ENCODE results near the gene MCC. TPM values are rescaled to one million over a fixed set of nuclear protein-coding genes. Genes with fewer than 3 reads are reported as not detected.

MCC gene
- total RNA-seq, 5 donors from 2014 or later (not counting 1 experiment from before 2014, with no cell fraction given) = 2.6 to 8.3 (median 6.3) TPM

GRCh38 chr5:113153512-113154097, 334.6 kb downstream of the MCC start:
- H3K36me3 ChIP-seq (ENCODE audit: control insufficient read depth in 2 of 2, extremely low read depth in 1 of 2, insufficient read depth in 1 of 2, low read length in 1 of 2) = no peaks in the 10 kb centered on the region
- ChIA-PET CTCF (no interaction called here), POLR2A (no interaction called here)
- no peaks in the 10 kb centered on the region for H3K27me3 ChIP-seq (replicated peaks in 1 of 2; ENCODE audit: control insufficient read depth in 2 of 2, extremely low read depth in 1 of 2, insufficient read depth in 2 of 2, low read length in 1 of 2)
- WGBS (ENCODE audit: insufficient coverage) = 88% methylated on average over 1 of the region's 1 CpG
- DNase-seq (no peak), ATAC-seq (replicated peaks in 1 of 4) (no peak)
- H3K9me3 ChIP-seq = no peaks in the 10 kb centered on the region
- no peak overlapping the region for H3K27ac ChIP-seq (ENCODE audit: low read length)
- Mint-ChIP-seq H3K36me3 (peaks cover 10% of the 10 kb centered on the region), H3K4me1 (no peaks in the 10 kb centered on the region), H3K4me3 (no peak overlapping the region), H3K9me3 (no peaks in the 10 kb centered on the region), H3K27ac (no peak overlapping the region), H3K27me3 (no peaks in the 10 kb centered on the region)
- H3K4me3 ChIP-seq (ENCODE audit: control insufficient read depth in 1 of 2, extremely low read depth in 1 of 2, low read length in 1 of 2) = no peak overlapping the region
- H3K4me1 ChIP-seq (ENCODE audit: control insufficient read depth in 1 of 2, extremely low read depth in 1 of 2, insufficient read depth in 2 of 2, low read length in 2 of 2) = no peaks in the 10 kb centered on the region

DNA sequence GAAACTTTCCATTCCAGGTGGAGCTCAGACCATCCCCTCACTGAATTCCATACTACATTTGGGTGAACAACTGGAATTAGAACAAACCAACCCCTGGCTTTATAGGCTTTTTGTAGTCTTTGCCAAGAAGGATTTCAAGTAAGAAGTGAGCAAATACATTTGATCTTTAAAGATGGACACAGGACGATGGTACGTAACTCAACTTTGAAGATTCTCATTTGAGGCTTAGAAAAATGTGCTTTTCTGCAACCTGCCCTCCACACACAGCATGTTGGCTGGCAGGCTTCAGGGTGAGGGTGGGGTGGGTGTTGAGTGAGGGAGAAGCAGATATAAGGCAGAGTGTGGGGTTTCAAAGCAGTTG, 335.9 kb downstream of the MCC start:
- CTCF ChIA-PET = no interaction called here

GRCh38 chr5:113151641-113152379, 336.4 kb downstream of the MCC start:
- H3K36me3 ChIP-seq (ENCODE audit: control insufficient read depth in 2 of 2, extremely low read depth in 1 of 2, insufficient read depth in 1 of 2, low read length in 1 of 2) = no peaks in the 10 kb centered on the region
- no peak for ATAC-seq (replicated peaks in 1 of 4)
- no peaks in the 10 kb centered on the region for H3K9me3 ChIP-seq
- H3K4me1 ChIP-seq (ENCODE audit: control insufficient read depth in 1 of 2, extremely low read depth in 1 of 2, insufficient read depth in 2 of 2, low read length in 2 of 2) = no peaks in the 10 kb centered on the region
- no peak overlapping the region for H3K4me3 ChIP-seq (ENCODE audit: control insufficient read depth in 1 of 2, extremely low read depth in 1 of 2, low read length in 1 of 2)
- CTCF ChIA-PET = no interaction called here
- H3K27ac ChIP-seq (ENCODE audit: low read length) = no peak overlapping the region
- H3K27me3 ChIP-seq (replicated peaks in 1 of 2; ENCODE audit: control insufficient read depth in 2 of 2, extremely low read depth in 1 of 2, insufficient read depth in 2 of 2, low read length in 1 of 2) = no peaks in the 10 kb centered on the region
- Mint-ChIP-seq H3K9me3 (no peaks in the 10 kb centered on the region), H3K27me3 (no peaks in the 10 kb centered on the region), H3K4me1 (no peaks in the 10 kb centered on the region), H3K36me3 (peaks cover 10% of the 10 kb centered on the region), H3K4me3 (no peak overlapping the region), H3K27ac (no peak overlapping the region)
- DNase-seq = no peak
- 100% methylated on average over 5 of the region's 8 CpGs for WGBS (ENCODE audit: insufficient coverage)
- POLR2A ChIA-PET = interaction anchor here (0.5 to 0.6 kb wide), 2 partner anchors 32 to 119 kb away, joined by 3 to 5 read pairs; no protein-coding TSS in a partner anchor

More for the DNA sequence above, 335.9 kb downstream of the MCC start:
- DNase-seq (no peak), ATAC-seq (replicated peaks in 1 of 4) (no peak)
- H3K9me3 Mint-ChIP-seq = no peaks in the 10 kb centered on the region
- H3K27ac ChIP-seq (ENCODE audit: low read length) = no peak overlapping the region
- H3K4me3 Mint-ChIP-seq = no peak overlapping the region
- no peaks in the 10 kb centered on the region for H3K27me3 ChIP-seq (replicated peaks in 1 of 2; ENCODE audit: control insufficient read depth in 2 of 2, extremely low read depth in 1 of 2, insufficient read depth in 2 of 2, low read length in 1 of 2)
- no peak overlapping the region for H3K4me3 ChIP-seq (ENCODE audit: control insufficient read depth in 1 of 2, extremely low read depth in 1 of 2, low read length in 1 of 2)
- peaks cover 10% of the 10 kb centered on the region for H3K36me3 Mint-ChIP-seq
- no peaks in the 10 kb centered on the region for H3K9me3 ChIP-seq
- POLR2A ChIA-PET = no interaction called here
- no peaks in the 10 kb centered on the region for H3K4me1 ChIP-seq (ENCODE audit: control insufficient read depth in 1 of 2, extremely low read depth in 1 of 2, insufficient read depth in 2 of 2, low read length in 2 of 2)
- H3K4me1 Mint-ChIP-seq = no peaks in the 10 kb centered on the region
- no peak overlapping the region for H3K27ac Mint-ChIP-seq
- H3K27me3 Mint-ChIP-seq = no peaks in the 10 kb centered on the region
- no CpG with 5 or more reads among the region's 2 CpGs for WGBS (ENCODE audit: insufficient coverage)
- H3K36me3 ChIP-seq (ENCODE audit: control insufficient read depth in 2 of 2, extremely low read depth in 1 of 2, insufficient read depth in 1 of 2, low read length in 1 of 2) = no peaks in the 10 kb centered on the region

DNA sequence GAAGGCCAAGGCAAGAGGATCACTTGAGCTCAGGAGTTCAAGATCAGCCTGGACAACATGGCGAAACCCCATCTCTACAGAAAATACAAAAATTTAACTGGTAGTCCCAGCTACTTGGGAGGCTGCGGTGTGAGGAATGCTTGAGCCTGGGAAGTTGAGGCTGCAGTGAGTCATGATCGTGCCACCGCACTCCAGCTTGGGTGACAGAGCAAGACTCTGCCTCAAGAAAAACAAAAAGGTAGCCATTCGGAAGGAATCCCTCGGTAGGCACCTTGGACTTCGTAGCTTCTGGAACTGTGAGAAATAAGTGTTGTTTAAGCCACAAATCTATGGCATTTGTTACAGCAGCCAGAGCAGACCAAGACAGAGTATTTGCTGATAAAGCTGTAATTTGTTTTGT, 337.4 kb downstream of the MCC start:
- Mint-ChIP-seq H3K9me3 (no peaks in the 10 kb centered on the region), H3K36me3 (peaks cover 10% of the 10 kb centered on the region), H3K27ac (no peak overlapping the region), H3K4me1 (peaks cover 0 to 1% (median 0%) of the 10 kb centered on the region in 3 donors), H3K4me3 (no peak overlapping the region), H3K27me3 (no peaks in the 10 kb centered on the region)
- ChIA-PET POLR2A (interaction anchor here in 1 of 2 donors (0.6 kb wide), 1 partner anchor 33 kb away, joined by 5 read pairs; no protein-coding TSS in a partner anchor), CTCF (no interaction called here)
- Histone ChIP-seq H3K4me3 (ENCODE audit: control insufficient read depth in 1 of 2, extremely low read depth in 1 of 2, low read length in 1 of 2) (no peak overlapping the region), H3K4me1 (ENCODE audit: control insufficient read depth in 1 of 2, extremely low read depth in 1 of 2, insufficient read depth in 2 of 2, low read length in 2 of 2) (no peaks in the 10 kb centered on the region), H3K27ac (ENCODE audit: low read length) (no peak overlapping the region), H3K9me3 (no peaks in the 10 kb centered on the region), H3K36me3 (ENCODE audit: control insufficient read depth in 2 of 2, extremely low read depth in 1 of 2, insufficient read depth in 1 of 2, low read length in 1 of 2) (no peaks in the 10 kb centered on the region), H3K27me3 (replicated peaks in 1 of 2; ENCODE audit: control insufficient read depth in 2 of 2, extremely low read depth in 1 of 2, insufficient read depth in 2 of 2, low read length in 1 of 2) (no peaks in the 10 kb centered on the region)
- DNase-seq (no peak), ATAC-seq (replicated peaks in 1 of 4) (no peak)
- 97% methylated on average over 4 of the region's 7 CpGs for WGBS (ENCODE audit: insufficient coverage)

GRCh38 chr5:113150221-113150620, 338.0 kb downstream of the MCC start:
- no peaks in the 10 kb centered on the region for H3K27me3 ChIP-seq (replicated peaks in 1 of 2; ENCODE audit: control insufficient read depth in 2 of 2, extremely low read depth in 1 of 2, insufficient read depth in 2 of 2, low read length in 1 of 2)
- H3K27ac ChIP-seq (ENCODE audit: low read length) = no peak overlapping the region
- no peaks in the 10 kb centered on the region for H3K4me1 ChIP-seq (ENCODE audit: control insufficient read depth in 1 of 2, extremely low read depth in 1 of 2, insufficient read depth in 2 of 2, low read length in 2 of 2)
- no peaks in the 10 kb centered on the region for H3K9me3 Mint-ChIP-seq
- H3K36me3 ChIP-seq (ENCODE audit: control insufficient read depth in 2 of 2, extremely low read depth in 1 of 2, insufficient read depth in 1 of 2, low read length in 1 of 2) = no peaks in the 10 kb centered on the region
- ATAC-seq (replicated peaks in 1 of 4) (no peak), DNase-seq (no peak)
- 83% methylated on average over 1 of the region's 2 CpGs for WGBS (ENCODE audit: insufficient coverage)
- POLR2A ChIA-PET = no interaction called here
- no peak overlapping the region for H3K4me3 ChIP-seq (ENCODE audit: control insufficient read depth in 1 of 2, extremely low read depth in 1 of 2, low read length in 1 of 2)
- no peaks in the 10 kb centered on the region for H3K9me3 ChIP-seq
- peaks cover 11% of the 10 kb centered on the region for H3K36me3 Mint-ChIP-seq
- CTCF ChIA-PET = no interaction called here
- H3K27ac Mint-ChIP-seq = no peak overlapping the region
- peaks cover 0 to 1% (median 0%) of the 10 kb centered on the region in 3 donors for H3K4me1 Mint-ChIP-seq
- no peak overlapping the region for H3K4me3 Mint-ChIP-seq
- H3K27me3 Mint-ChIP-seq = no peaks in the 10 kb centered on the region

- no peak for DNase-seq
- H3K9me3 ChIP-seq = no peaks in the 10 kb centered on the region
- H3K9me3 Mint-ChIP-seq = no peaks in the 10 kb centered on the region
- WGBS (ENCODE audit: insufficient coverage) = 80% methylated on average over 1 of the region's 7 CpGs
- POLR2A ChIA-PET = no interaction called here
- CTCF ChIA-PET = no interaction called here
- no peak overlapping the region for H3K27ac ChIP-seq (ENCODE audit: low read length)
- H3K4me3 Mint-ChIP-seq = no peak overlapping the region
- H3K27me3 ChIP-seq (replicated peaks in 1 of 2; ENCODE audit: control insufficient read depth in 2 of 2, extremely low read depth in 1 of 2, insufficient read depth in 2 of 2, low read length in 1 of 2) = no peaks in the 10 kb centered on the region
- peaks cover 0 to 4% of the 10 kb centered on the region in 2 donors for H3K27me3 Mint-ChIP-seq
- peaks cover 0 to 1% (median 0%) of the 10 kb centered on the region in 3 donors for H3K4me1 Mint-ChIP-seq
- H3K27ac Mint-ChIP-seq = no peak overlapping the region
- no peaks in the 10 kb centered on the region for H3K36me3 ChIP-seq (ENCODE audit: control insufficient read depth in 2 of 2, extremely low read depth in 1 of 2, insufficient read depth in 1 of 2, low read length in 1 of 2)
- H3K4me1 ChIP-seq (ENCODE audit: control insufficient read depth in 1 of 2, extremely low read depth in 1 of 2, insufficient read depth in 2 of 2, low read length in 2 of 2) = no peaks in the 10 kb centered on the region
- peaks cover 16% of the 10 kb centered on the region for H3K36me3 Mint-ChIP-seq
- ATAC-seq (replicated peaks in 1 of 4) = no peak
- H3K4me3 ChIP-seq (ENCODE audit: control insufficient read depth in 1 of 2, extremely low read depth in 1 of 2, low read length in 1 of 2) = no peak overlapping the region
Observed at GRCh38 chr5:113147537-113147936, 340.7 kb downstream of the MCC start.
